Keratinocyte (primary cell): ENCODE measurements around the gene CHRM4. TPM values are rescaled to one million over a fixed set of nuclear protein-coding genes. Genes with fewer than 3 reads are reported as not detected.

Experiments
- DNase-seq: peaks from one replicate; pipeline ENCODE4 v3.0.0-alpha.2; 2011; ENCODE audit warnings: low read depth, missing footprints, low spot score
- FAIRE-seq: peaks from 2 replicates; lab custom pipeline; 2011; peaks lifted over from hg19 to GRCh38; lab: Jason Lieb, UNC
- H2AFZ ChIP-seq: 2 replicates; pipeline ENCODE4 v1.6.0; 2012; ENCODE audit warnings: low read length, control low read depth, inconsistent platforms; ENCODE audit not compliant: control insufficient read depth
- H3K27ac ChIP-seq: 2 replicates; pipeline ENCODE4 v1.5.1; 2011; ENCODE audit warnings: low read length; ENCODE audit not compliant: control insufficient read depth, insufficient read depth
- H3K27me3 ChIP-seq: 3 replicates; pipeline ENCODE4 v1.6.0; 2011; ENCODE audit warnings: low read length; ENCODE audit not compliant: control insufficient read depth, insufficient read depth; ENCODE audit errors: extremely low read depth
- H3K36me3 ChIP-seq, 2 experiments: 2 replicates in 1 of 2; 3 replicates in 1 of 2; pipeline ENCODE4 v1.5.1; 2011; ENCODE audit warnings: low read length in 2 of 2, mild to moderate bottlenecking in 1 of 2; ENCODE audit not compliant: control insufficient read depth in 2 of 2, insufficient read depth in 2 of 2; ENCODE audit errors: extremely low read depth in 1 of 2
- H3K4me1 ChIP-seq: 3 replicates; pipeline ENCODE4 v1.5.1; 2011; ENCODE audit warnings: low read length; ENCODE audit not compliant: control insufficient read depth, insufficient read depth; ENCODE audit errors: extremely low read depth
- H3K4me2 ChIP-seq: 3 replicates; pipeline ENCODE4 v1.6.0; 2011; ENCODE audit warnings: low read depth, low read length; ENCODE audit not compliant: control insufficient read depth, insufficient read depth; ENCODE audit errors: extremely low read depth
- H3K4me3 ChIP-seq, 3 experiments: fragments of 200-600 bp in 1 of 3; sonication (generic) in 1 of 3; 2 replicates in 2 of 3; 3 replicates in 1 of 3; pipeline ENCODE4 v1.5.1; 2011 to 2016; ENCODE audit warnings: low read length in 3 of 3, mild to moderate bottlenecking in 3 of 3, control low read depth in 2 of 3, inconsistent platforms in 1 of 3, low read depth in 1 of 3, mixed read lengths in 1 of 3, mixed run types in 1 of 3, moderate library complexity in 1 of 3; ENCODE audit not compliant: control insufficient read depth in 2 of 3, insufficient read depth in 2 of 3; ENCODE audit errors: extremely low read depth in 1 of 3
- H3K79me2 ChIP-seq: 2 replicates; pipeline ENCODE4 v1.6.0; 2012; ENCODE audit warnings: low read length; ENCODE audit not compliant: control insufficient read depth, insufficient read depth
- H3K9ac ChIP-seq: 3 replicates; pipeline ENCODE4 v1.6.0; 2011; ENCODE audit warnings: low read length; ENCODE audit not compliant: control insufficient read depth, insufficient read depth; ENCODE audit errors: extremely low read depth
- H3K9me1 ChIP-seq: 3 replicates; pipeline ENCODE4 v1.6.0; 2011; ENCODE audit warnings: low read length; ENCODE audit not compliant: control insufficient read depth, insufficient read depth; ENCODE audit errors: extremely low read depth
- H3K9me3 ChIP-seq: 2 replicates; pipeline ENCODE4 v1.5.1; 2012; ENCODE audit warnings: low read depth, low read length; ENCODE audit not compliant: control insufficient read depth
- H4K20me1 ChIP-seq: 3 replicates; pipeline ENCODE4 v1.6.0; 2011; ENCODE audit warnings: low read length; ENCODE audit not compliant: control insufficient read depth, insufficient read depth; ENCODE audit errors: extremely low read depth
- EZH2 ChIP-seq: IDR thresholded peaks from one replicate; pipeline ENCODE4 v1.6.1; 2012; ENCODE audit warnings: inconsistent platforms, mild to moderate bottlenecking, low read length, moderate library complexity
- dilution Hi-C: fragments of 300-500 bp; cut with MboI; formaldehyde crosslinking; loops from one replicate; pipeline ENCODE4 v1.7.0; 2020; ENCODE audit warnings: low sequenced_read_pairs; ENCODE audit not compliant: extremely low pct_ligation_motif_present
- polyA plus RNA-seq, 5 experiments: library from polyadenylated mRNA; depleted of rRNA in 3 of 5; stranded (reverse) in 3 of 5; stranded (forward) in 1 of 5; unstranded in 1 of 5; fragments of >200 nt; gene quantifications; 1 replicate in 1 of 5; 2 replicates in 3 of 5; 3 replicates in 1 of 5; pipeline versions ENCODE4 v1.2.1 to v1.2.3, GENCODE V29; 2011 to 2012; ENCODE audit warnings: missing spikeins in 2 of 5, low read depth in 1 of 5, low replicate concordance in 1 of 5
- TF ChIP-seq, protein P1 (sequence below), 3 experiments: IDR thresholded peaks in 1 of 3; conservative IDR thresholded peaks in 1 of 3; optimal IDR thresholded peaks in 1 of 3; 2 replicates in 2 of 3; 3 replicates in 1 of 3; pipeline versions ENCODE3 to v1.5.1; 2011; ENCODE audit warnings: low read length in 3 of 3, mild to moderate bottlenecking in 3 of 3, moderate library complexity in 2 of 3, control low read depth in 1 of 3, inconsistent platforms in 1 of 3; ENCODE audit not compliant: insufficient read depth in 2 of 3; ENCODE audit errors: extremely low read depth in 1 of 3

The CHRM4 gene
- polyA plus RNA-seq, 1 donor (not counting 4 experiments of a cell fraction or from before 2014, with no cell fraction given) = not detected

DNA sequence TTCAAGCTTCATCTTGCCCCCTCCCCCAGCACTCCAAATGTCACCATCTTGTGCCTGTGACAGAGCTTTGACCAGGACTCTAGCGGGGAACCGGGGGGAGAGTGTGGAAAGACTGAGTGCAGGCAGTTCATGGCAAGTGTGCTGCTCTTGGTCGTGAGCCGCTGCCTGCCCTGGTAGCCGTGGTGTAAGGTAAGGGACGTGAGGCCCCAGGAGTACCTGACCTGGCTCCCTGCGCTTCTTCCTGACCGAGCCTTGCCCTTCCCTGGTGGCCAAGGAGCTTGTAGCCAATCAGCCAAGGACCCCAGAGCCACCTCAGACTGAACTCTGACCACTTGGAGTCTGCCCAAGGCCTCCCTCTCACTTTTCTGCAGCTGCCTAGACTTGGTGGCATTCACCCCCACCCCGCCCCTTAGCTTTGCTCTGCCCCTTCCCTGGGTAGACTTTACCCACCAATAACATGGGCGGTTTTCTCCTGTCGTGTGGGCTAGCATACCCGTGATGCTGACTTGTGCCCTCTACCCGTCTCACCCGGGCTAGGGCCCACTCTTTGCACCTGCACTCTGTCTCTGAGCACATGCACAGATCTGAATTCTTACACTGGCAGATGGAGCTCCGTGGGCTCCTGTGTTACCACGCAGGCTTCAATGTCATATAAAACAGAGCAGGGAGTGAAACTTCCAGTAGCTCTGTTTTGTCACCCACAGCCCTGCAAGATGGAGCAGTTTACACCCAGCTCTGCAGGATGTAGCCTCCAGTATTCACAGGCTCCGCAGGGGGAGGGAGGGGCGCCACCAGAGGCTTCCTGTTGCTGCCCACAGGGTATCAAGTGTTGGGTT is 42.8 kb downstream of the CHRM4 start:
- H3K27ac ChIP-seq = no peak overlapping the region
- no peak overlapping the region for H2AFZ ChIP-seq
- H3K4me1 ChIP-seq = peaks cover 81% of the 10 kb centered on the region
- peak overlapping the region; percentile 84 for H3K9ac ChIP-seq
- peak overlapping the region; percentile 79 to 88 (median 86) for H3K4me3 ChIP-seq
- H4K20me1 ChIP-seq = peaks cover 3% of the 10 kb centered on the region
- FAIRE-seq (no peak), DNase-seq (no peak)
- no peaks in the 10 kb centered on the region for H3K27me3 ChIP-seq
- no peak for TF ChIP-seq EZH2
- H3K79me2 ChIP-seq = peaks cover 78% of the 10 kb centered on the region
- H3K9me1 ChIP-seq = peaks cover 5% of the 10 kb centered on the region
- dilution Hi-C loops = no loop called here
- H3K4me2 ChIP-seq = peak overlapping the region; percentile 94
- peaks cover 3 to 18% of the 10 kb centered on the region in 2 experiments for H3K36me3 ChIP-seq
- H3K9me3 ChIP-seq = no peaks in the 10 kb centered on the region

DNA sequence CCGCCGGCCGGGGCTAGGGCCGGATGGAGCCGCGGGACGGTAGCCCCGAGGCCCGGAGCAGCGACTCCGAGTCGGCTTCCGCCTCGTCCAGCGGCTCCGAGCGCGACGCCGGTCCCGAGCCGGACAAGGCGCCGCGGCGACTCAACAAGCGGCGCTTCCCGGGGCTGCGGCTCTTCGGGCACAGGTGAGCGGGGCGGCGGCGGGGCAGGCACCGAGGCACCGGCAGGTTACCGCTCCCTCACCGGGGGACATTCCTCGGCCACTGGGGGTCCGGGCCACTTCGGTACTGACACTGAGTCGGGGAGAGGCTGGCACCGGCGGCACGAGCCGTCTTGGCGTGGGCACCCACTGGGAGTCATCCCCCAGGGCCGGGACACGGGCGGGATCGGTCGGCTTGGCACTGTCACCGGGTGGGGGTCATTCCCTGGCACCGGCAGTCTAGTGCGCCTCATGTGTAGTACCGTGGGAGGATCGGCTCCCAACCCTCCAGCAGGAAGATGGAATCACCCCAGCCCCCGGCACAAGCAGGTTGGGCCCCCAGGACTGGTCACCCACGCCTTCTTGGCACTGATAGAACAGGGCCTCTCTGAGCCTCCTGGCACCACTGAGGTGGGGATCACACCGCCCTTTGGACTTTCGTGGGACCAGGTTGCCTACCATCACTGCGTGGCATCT is 43.8 kb downstream of the CHRM4 start:
- peaks cover 79% of the 10 kb centered on the region for H3K4me1 ChIP-seq
- peaks cover 3 to 12% of the 10 kb centered on the region in 2 experiments for H3K36me3 ChIP-seq
- dilution Hi-C loops = no loop called here
- FAIRE-seq = no peak
- no peak for TF ChIP-seq EZH2
- TF ChIP-seq, protein P1, sequence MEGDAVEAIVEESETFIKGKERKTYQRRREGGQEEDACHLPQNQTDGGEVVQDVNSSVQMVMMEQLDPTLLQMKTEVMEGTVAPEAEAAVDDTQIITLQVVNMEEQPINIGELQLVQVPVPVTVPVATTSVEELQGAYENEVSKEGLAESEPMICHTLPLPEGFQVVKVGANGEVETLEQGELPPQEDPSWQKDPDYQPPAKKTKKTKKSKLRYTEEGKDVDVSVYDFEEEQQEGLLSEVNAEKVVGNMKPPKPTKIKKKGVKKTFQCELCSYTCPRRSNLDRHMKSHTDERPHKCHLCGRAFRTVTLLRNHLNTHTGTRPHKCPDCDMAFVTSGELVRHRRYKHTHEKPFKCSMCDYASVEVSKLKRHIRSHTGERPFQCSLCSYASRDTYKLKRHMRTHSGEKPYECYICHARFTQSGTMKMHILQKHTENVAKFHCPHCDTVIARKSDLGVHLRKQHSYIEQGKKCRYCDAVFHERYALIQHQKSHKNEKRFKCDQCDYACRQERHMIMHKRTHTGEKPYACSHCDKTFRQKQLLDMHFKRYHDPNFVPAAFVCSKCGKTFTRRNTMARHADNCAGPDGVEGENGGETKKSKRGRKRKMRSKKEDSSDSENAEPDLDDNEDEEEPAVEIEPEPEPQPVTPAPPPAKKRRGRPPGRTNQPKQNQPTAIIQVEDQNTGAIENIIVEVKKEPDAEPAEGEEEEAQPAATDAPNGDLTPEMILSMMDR (optimal IDR thresholded peaks at IDR 0.05 in 1 of 3, IDR thresholded peaks at IDR 0.05 in 1 of 3, conservative IDR thresholded peaks at IDR 0.05 in 1 of 3; ENCODE audit: extremely low read depth in 1 of 3, insufficient read depth in 2 of 3, low read length in 3 of 3) = no peak
- no peaks in the 10 kb centered on the region for H3K9me3 ChIP-seq
- peaks cover 3% of the 10 kb centered on the region for H4K20me1 ChIP-seq
- H3K27ac ChIP-seq = peak overlapping the region; percentile 47
- no peak for DNase-seq
- H3K9me1 ChIP-seq = peaks cover 5% of the 10 kb centered on the region
- H3K9ac ChIP-seq = peak overlapping the region; percentile 84
- H3K27me3 ChIP-seq = no peaks in the 10 kb centered on the region
- H3K4me3 ChIP-seq = peak overlapping the region; percentile 79 to 88 (median 86)
- H3K79me2 ChIP-seq = peaks cover 67% of the 10 kb centered on the region
- H3K4me2 ChIP-seq = peak overlapping the region; percentile 94
- H2AFZ ChIP-seq = no peak overlapping the region
